Activated CD4-positive, alpha-beta T cell treated with anti-CD3 and anti-CD28 coated beads for 36 hours (primary cell): ENCODE measurements around the gene FAAP24. TPM values are rescaled to one million over a fixed set of nuclear protein-coding genes. Genes with fewer than 3 reads are reported as not detected.
"Not testable (repeated sequence)": the region's sequence is repeated elsewhere in the genome, so short reads cannot be mapped to it uniquely, and the experiment has no call there.

Experiments
- ATAC-seq: fragments of 200-7000 bp; cut with Tn5 transposase; one replicate; pipeline ENCODE4 v1.10.0; 2021; ENCODE audit warnings: mild to moderate bottlenecking, moderate library complexity
- CTCF ChIA-PET: fragments of 350-600 bp; sonication (Branson Sonifier 250); formaldehyde crosslinking; loops from one replicate; lab custom pipeline; 2021; ENCODE audit warnings: antibody characterized with exemption; lab: Charles Lee
- POLR2A ChIA-PET: fragments of 350-600 bp; sonication (Branson Sonifier 250); formaldehyde crosslinking; loops from one replicate; lab custom pipeline; 2021; ENCODE audit warnings: antibody characterized with exemption, inconsistent platforms; lab: Charles Lee
- DNase-seq: peaks from one replicate; pipeline ENCODE4 v3.0.0-alpha.2; 2020
- H3K27ac Mint-ChIP-seq: one replicate; pipeline ENCODE4 v1.8.0; 2021; ENCODE audit warnings: mixed read lengths
- H3K27me3 Mint-ChIP-seq: one replicate; pipeline ENCODE4 v1.8.0; 2021; ENCODE audit warnings: mixed read lengths
- H3K36me3 Mint-ChIP-seq: one replicate; pipeline ENCODE4 v1.8.0; 2021; ENCODE audit warnings: low read depth, mixed read lengths
- H3K4me1 Mint-ChIP-seq: one replicate; pipeline ENCODE4 v1.8.0; 2021; ENCODE audit warnings: mixed read lengths
- H3K4me3 Mint-ChIP-seq: one replicate; pipeline ENCODE4 v1.8.0; 2021; ENCODE audit warnings: mild to moderate bottlenecking, moderate library complexity, mixed read lengths
- H3K9me3 Mint-ChIP-seq: one replicate; pipeline ENCODE4 v1.8.0; 2021; ENCODE audit warnings: low read depth, mixed read lengths
- intact Hi-C, 2 experiments: fragments of 100-400 bp; cut with DNase I in 1 of 2; cut with micrococcal nuclease in 1 of 2; formaldehyde crosslinking; loops; one replicate each; pipeline versions ENCODE4 v1.14.2 to v1.15.1; 2022 to 2024; cut with DNase I, micrococcal nuclease
- total RNA-seq, 2 experiments: library from RNA; stranded (reverse); gene quantifications; one replicate each; pipeline ENCODE4 v1.2.3, GENCODE V29; 2021

FAAP24 gene, protein sequence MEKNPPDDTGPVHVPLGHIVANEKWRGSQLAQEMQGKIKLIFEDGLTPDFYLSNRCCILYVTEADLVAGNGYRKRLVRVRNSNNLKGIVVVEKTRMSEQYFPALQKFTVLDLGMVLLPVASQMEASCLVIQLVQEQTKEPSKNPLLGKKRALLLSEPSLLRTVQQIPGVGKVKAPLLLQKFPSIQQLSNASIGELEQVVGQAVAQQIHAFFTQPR
- 10 to 100 TPM in 1 of 2 experiments, 1 to 10 TPM in 1; 8.9 to 11.9 TPM for total RNA-seq

DNA sequence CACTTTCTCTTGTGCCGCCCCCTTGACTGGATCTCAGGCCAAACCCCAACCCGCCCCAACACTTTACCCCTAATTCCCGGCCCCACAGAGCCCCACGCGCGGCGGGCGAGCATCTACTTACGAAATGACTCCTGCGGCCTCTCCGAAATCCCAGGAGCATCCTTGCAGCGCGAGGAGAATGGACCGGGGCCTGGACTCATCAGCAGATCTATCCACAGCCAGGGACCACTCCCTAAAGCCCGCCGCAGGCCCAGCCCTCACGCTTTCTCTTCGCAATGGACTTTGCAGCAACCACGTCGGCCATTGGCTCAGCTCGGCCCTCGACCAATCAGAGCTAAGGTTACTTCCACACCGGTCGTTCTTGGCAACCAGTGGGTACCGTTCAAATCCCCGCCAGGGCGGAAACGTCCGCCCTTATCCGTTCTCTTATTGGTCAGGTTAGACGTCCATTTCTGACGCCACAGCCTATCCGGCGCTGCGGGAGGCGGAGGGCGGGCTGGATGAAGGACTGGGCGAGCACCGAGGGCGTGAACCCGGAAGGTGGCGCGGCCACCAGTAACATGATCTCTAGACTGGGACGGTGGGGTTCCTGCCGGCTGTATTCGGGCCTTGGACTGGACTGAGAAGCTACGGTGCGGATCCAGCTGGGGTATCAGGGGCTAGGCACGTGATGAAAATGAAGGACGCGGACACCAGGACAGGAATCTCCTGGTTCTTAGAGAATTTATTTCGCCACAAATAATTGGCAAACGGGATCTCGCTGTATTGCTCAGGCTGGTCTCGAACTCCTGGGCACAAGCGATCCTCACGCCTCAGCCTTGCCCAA lies at the start of gene FAAP24, which contains the start of gene CEP89:
Gene FAAP24, plus strand, starts transcription at position 528 of the 826 bp plus-strand sequence. CDS start 955 bp downstream, outside the sequence.
Gene CEP89, minus strand, starts transcription at position 244 of the 826 bp plus-strand sequence. Its CDS starts 84 bp downstream, at position 160.
- CTCF ChIA-PET, result interaction anchor here (0.5 to 1.2 kb wide), 5 partner anchors 116 to 212 kb away, joined by 3 to 4 read pairs (median 3); no protein-coding TSS in a partner anchor
- no peaks in the 10 kb centered on the region for H3K9me3 Mint-ChIP-seq
- H3K36me3 Mint-ChIP-seq, result peaks cover 19% of the 10 kb centered on the region
- H3K27ac Mint-ChIP-seq, result peak within 1 kb of the TSS; percentile 94
- H3K4me1 Mint-ChIP-seq, result peaks cover 11% of the 10 kb centered on the region
- ATAC-seq, result peak; percentile 100
- POLR2A ChIA-PET, result interaction anchor here (0.6 kb wide), 1 partner anchor 18 kb away, joined by 3 read pairs; no protein-coding TSS in a partner anchor
- H3K4me3 Mint-ChIP-seq, result peak within 1 kb of the TSS; percentile 98
- peak; percentile 98 for DNase-seq
- intact Hi-C loops, result loop anchor here (1.0 to 5.0 kb wide), 10 partner anchors 92 to 627 kb away; partner anchors contain the start of genes ANKRD27 (in 2 of the 2), GPATCH1 (in 2 of the 2), RGS9BP (in 2 of the 2) and CEBPG (in 1 of the 2)
- no peaks in the 10 kb centered on the region for H3K27me3 Mint-ChIP-seq

DNA sequence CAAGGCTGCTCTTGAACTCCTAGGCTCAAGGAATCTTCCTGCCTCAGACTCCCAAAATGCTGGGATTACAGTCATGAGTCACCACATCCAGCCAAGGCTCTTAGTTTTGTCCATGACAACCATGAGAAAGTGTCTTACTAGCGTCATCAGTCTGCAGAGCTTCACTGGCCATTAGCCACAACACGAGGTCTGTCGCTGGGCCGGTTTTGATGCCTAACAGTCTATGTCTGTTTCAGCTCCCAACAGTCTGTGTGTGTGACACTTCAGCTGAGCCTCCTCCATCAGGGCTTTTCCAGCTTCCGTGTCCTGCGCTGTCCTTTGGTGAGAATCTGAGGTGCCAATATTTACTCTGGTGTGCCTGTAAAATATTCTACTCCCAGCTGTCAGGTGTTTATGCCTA lies 47.8 kb upstream of the FAAP24 start:
- H3K4me1 Mint-ChIP-seq, result peaks cover 7% of the 10 kb centered on the region
- H3K27me3 Mint-ChIP-seq, result no peaks in the 10 kb centered on the region
- ATAC-seq (no peak), DNase-seq (no peak)
- no peak overlapping the region for H3K4me3 Mint-ChIP-seq
- H3K36me3 Mint-ChIP-seq, result peaks cover 27% of the 10 kb centered on the region
- ChIA-PET POLR2A (no interaction called here), CTCF (no interaction called here)
- intact Hi-C loops, result no loop called here
- peaks cover 3% of the 10 kb centered on the region for H3K9me3 Mint-ChIP-seq
- H3K27ac Mint-ChIP-seq, result no peak overlapping the region

DNA sequence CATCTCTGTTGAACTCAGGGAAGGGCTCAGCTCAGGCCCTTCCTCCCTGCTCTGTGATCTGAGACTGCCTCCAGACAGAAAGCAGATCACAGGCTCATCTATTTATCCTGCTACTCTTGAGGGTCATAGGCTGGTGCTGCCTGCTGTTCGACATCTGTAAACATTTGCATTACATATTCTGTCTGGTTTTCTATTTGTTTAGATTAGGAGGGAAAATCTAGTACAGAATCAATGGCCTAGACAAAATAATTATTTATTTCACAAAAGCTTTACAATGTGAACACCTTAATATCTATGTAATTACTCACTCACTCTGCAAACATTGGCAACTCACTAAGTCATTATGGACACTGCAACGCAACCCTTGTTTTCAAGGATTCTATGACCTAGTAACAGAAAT lies 43.2 kb upstream of the FAAP24 start:
- Mint-ChIP-seq H3K9me3 (peaks cover 3% of the 10 kb centered on the region), H3K27ac (no peak overlapping the region), H3K36me3 (peaks cover 40% of the 10 kb centered on the region), H3K4me3 (no peak overlapping the region), H3K27me3 (no peaks in the 10 kb centered on the region), H3K4me1 (no peaks in the 10 kb centered on the region)
- CTCF ChIA-PET, result no interaction called here
- POLR2A ChIA-PET, result no interaction called here
- ATAC-seq (no peak), DNase-seq (no peak)
- intact Hi-C loops, result no loop called here

DNA sequence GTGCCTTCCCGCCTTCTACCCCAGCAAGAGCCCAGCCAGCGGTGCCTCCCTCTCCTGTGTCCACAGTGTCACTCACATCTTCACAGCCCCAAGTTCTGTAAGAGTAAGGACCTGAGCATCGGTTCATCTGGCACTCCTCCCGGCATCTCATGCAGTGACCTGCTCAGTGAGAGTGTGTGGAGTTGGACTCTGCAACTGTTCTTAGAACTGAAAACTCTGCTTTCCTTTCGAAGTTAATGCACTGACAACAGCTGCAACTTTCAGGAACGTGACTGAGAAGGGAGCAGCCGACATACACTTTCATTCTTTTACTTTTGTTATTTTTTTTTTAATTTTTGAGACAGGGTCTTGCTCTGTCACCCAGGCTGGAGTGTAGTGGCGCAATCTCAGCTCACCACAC lies 41.5 kb upstream of the FAAP24 start:
- Mint-ChIP-seq H3K36me3 (peaks cover 44% of the 10 kb centered on the region), H3K27ac (no peak overlapping the region)

DNA sequence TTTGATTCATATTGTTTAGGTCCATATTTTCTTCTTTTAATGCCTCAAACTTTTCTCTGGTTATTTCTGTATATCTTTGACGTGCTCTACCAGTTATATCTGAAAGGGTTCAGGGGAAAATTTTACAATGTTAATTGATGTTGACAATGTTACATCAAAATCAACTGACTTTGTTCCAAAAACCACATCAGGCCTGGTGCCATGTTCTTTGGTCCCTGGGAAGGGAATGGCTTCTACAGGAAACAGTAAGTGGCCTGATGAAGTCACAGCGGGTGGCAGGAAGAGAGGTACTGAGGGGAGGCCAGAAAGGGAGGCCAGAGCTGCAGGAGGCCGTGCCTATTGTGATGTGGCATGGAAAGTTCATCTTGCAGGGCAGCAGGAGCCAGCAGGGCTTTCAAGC lies 38.5 kb upstream of the FAAP24 start:
- POLR2A ChIA-PET, result no interaction called here
- Mint-ChIP-seq H3K27ac (no peak overlapping the region), H3K27me3 (no peaks in the 10 kb centered on the region), H3K9me3 (no peaks in the 10 kb centered on the region), H3K4me1 (no peaks in the 10 kb centered on the region), H3K36me3 (peaks cover 42% of the 10 kb centered on the region), H3K4me3 (no peak overlapping the region)
- CTCF ChIA-PET, result no interaction called here
- ATAC-seq, result no peak
- no peak for DNase-seq
- intact Hi-C loops, result no loop called here

More for the DNA sequence above, 41.5 kb upstream of the FAAP24 start:
- intact Hi-C loops, result no loop called here
- DNase-seq (no peak), ATAC-seq (no peak)
- ChIA-PET CTCF (no interaction called here), POLR2A (no interaction called here)
- H3K27me3 Mint-ChIP-seq, result no peaks in the 10 kb centered on the region
- peaks cover 3% of the 10 kb centered on the region for H3K9me3 Mint-ChIP-seq
- no peaks in the 10 kb centered on the region for H3K4me1 Mint-ChIP-seq
- H3K4me3 Mint-ChIP-seq, result no peak overlapping the region

DNA sequence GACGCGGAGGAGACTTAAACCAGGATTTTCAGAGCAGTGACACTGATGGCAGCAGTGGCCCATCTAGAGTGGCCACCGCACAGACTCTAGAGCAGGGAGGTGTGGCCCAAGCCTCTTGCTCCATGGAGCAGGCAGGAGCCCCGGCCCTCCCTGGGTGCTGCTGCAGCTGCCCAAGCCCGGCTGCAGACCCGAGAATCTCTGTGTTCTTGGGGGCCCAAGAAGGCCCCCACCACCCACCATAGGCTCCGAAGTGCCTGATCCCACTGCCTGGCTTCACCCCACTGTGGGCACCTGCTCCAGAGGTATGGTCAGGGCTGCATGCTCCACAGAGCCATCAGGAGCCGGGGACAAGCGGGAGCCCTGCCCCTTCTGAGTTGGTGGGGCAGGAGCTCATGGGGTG lies 36.4 kb upstream of the FAAP24 start:
- ATAC-seq (no peak), DNase-seq (no peak)
- Mint-ChIP-seq H3K27ac (no peak overlapping the region), H3K9me3 (no peaks in the 10 kb centered on the region), H3K4me3 (no peak overlapping the region), H3K36me3 (peaks cover 26% of the 10 kb centered on the region), H3K27me3 (no peaks in the 10 kb centered on the region), H3K4me1 (no peaks in the 10 kb centered on the region)
- ChIA-PET POLR2A (no interaction called here), CTCF (no interaction called here)
- intact Hi-C loops, result no loop called here

DNA sequence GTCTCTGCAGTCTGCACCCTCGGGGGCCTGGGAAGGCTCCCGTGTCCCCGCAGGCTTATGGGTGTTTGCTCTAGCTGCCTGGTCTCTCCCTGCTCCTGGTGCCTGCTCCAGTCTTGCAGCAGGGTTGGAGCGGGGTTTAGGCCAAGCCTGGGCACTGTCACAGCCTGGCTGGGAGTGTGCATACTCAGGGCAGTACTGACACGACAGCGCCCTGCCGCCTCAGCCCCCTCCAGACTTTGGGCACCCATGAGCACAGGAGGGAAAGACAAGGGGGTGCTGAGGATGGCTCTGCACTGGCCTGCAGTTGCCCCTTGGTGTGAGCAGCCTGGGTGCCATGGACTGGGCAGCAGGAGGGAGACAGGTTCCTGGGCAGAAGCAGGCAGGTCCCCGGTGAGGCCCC lies 36.0 kb upstream of the FAAP24 start:
- intact Hi-C loops, result no loop called here
- POLR2A ChIA-PET, result no interaction called here
- DNase-seq (no peak), ATAC-seq (no peak)
- no peaks in the 10 kb centered on the region for H3K9me3 Mint-ChIP-seq
- no peak overlapping the region for H3K4me3 Mint-ChIP-seq
- no peak overlapping the region for H3K27ac Mint-ChIP-seq
- H3K36me3 Mint-ChIP-seq, result peaks cover 23% of the 10 kb centered on the region
- no peaks in the 10 kb centered on the region for H3K4me1 Mint-ChIP-seq
- CTCF ChIA-PET, result no interaction called here
- H3K27me3 Mint-ChIP-seq, result no peaks in the 10 kb centered on the region

DNA sequence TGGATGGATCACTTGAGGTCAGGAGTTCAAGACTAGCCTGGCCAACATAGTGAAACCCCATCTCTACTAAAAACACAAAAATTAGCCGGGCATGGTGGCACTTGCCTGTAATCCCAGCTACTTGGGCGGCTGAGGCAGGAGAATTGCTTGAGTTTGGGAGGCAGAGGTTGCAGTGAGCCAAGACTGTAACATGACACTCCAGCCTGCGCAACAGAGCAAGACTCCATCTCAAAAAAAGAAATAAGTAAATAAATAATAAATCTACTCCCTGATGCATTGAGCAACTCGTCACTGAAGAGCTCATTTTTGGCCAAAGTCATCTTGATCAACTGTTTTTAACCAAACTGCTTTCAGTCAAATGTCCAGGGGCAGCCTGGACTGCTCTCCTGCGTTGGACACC lies 30.8 kb upstream of the FAAP24 start:
- peaks cover 34% of the 10 kb centered on the region for H3K36me3 Mint-ChIP-seq

DNA sequence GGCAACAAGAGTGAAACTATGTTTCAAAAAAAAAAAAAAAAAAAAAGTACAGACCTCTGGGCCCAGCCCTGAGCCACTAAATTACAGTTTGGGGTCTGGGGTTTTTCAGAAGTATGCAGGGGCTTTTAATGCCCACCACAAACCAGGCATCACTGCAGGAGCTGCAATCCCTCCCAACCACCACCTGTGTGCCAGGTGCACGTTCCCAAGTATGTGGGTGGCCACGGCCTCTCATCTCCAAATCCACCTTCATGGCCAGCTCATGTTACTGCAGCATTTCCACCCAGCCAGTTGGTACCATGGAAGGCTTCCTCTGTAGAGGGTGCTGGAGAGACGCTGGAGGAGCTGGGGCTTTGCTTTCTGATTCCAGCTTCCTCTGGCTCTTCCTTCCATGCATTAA lies 26.8 kb upstream of the FAAP24 start:
- Mint-ChIP-seq H3K27ac (no peak overlapping the region), H3K4me3 (no peak overlapping the region), H3K27me3 (no peaks in the 10 kb centered on the region), H3K4me1 (no peaks in the 10 kb centered on the region), H3K36me3 (peaks cover 51% of the 10 kb centered on the region), H3K9me3 (peaks cover 3% of the 10 kb centered on the region)
- DNase-seq, result no peak
- ChIA-PET CTCF (interaction anchor here (0.6 kb wide), 3 partner anchors 27 to 312 kb away, joined by 3 to 4 read pairs (median 3); no protein-coding TSS in a partner anchor), POLR2A (no interaction called here)
- intact Hi-C loops, result no loop called here
- no peak for ATAC-seq

More for the DNA sequence above, 30.8 kb upstream of the FAAP24 start:
- H3K9me3 Mint-ChIP-seq, H3K4me1 Mint-ChIP-seq, DNase-seq, H3K27ac Mint-ChIP-seq, CTCF ChIA-PET, H3K4me3 Mint-ChIP-seq, POLR2A ChIA-PET, H3K27me3 Mint-ChIP-seq, ATAC-seq, intact Hi-C loops: not testable (repeated sequence)

DNA sequence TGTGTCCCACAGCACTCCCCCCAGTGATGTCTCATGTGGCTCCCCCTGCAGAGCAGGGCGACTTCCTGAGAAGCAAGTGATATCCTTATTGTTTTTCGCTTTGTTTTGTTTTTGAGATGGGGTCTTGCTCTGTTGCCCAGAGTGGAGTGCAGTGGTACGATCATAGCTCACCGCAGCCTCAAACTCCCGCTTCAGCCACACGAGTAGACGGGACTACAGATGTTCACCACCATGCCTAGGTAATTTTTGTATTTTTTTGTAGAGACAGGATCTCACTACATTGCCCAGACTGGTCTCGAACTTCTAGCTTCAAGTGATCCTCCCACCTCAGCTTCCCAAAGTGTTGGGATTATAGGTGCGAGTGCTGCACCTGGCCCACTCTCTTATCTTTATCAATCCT lies 5.3 kb upstream of the FAAP24 start:
- no peaks in the 10 kb centered on the region for H3K27me3 Mint-ChIP-seq
- intact Hi-C loops, result no loop called here
- no peaks in the 10 kb centered on the region for H3K9me3 Mint-ChIP-seq
- POLR2A ChIA-PET, result no interaction called here
- H3K36me3 Mint-ChIP-seq, result peaks cover 19% of the 10 kb centered on the region
- H3K27ac Mint-ChIP-seq, result no peak overlapping the region
- H3K4me1 Mint-ChIP-seq, result peaks cover 8% of the 10 kb centered on the region
- H3K4me3 Mint-ChIP-seq, result no peak overlapping the region
- CTCF ChIA-PET, result interaction anchor here (1.0 kb wide), 1 partner anchor 9 kb away, joined by 3 read pairs; no protein-coding TSS in a partner anchor
- no peak for ATAC-seq
- no peak for DNase-seq

DNA sequence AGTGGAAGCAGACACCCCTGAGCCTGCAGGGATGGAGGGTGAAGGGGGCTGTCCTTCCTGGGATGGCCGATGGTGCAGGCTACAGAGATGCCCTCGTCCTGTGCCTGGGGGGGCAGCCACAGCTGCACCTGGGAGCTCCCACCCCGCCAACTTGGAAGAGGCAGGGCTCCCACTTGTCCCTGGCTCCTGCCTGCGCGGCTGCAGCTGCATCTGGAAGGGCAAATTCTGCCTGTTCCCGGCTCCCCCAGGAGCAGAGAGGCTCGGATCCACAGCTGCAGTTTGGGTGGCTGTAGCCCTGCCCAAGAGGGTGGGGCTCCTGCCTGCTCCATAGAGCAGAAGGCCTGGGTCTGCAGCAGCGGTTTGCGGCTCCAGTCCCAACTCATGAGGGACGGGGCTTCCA lies 2.5 kb upstream of the FAAP24 start:
- ATAC-seq, result no peak
- no peak for DNase-seq
- peaks cover 9% of the 10 kb centered on the region for H3K36me3 Mint-ChIP-seq
- H3K27ac Mint-ChIP-seq, result no peak overlapping the region
- intact Hi-C loops, result no loop called here
- POLR2A ChIA-PET, result no interaction called here
- H3K4me3 Mint-ChIP-seq, result peak overlapping the region; percentile 38
- CTCF ChIA-PET, result interaction anchor here (0.8 kb wide), 1 partner anchor 370 kb away, joined by 4 read pairs; no protein-coding TSS in a partner anchor
- peaks cover 11% of the 10 kb centered on the region for H3K4me1 Mint-ChIP-seq
- H3K27me3 Mint-ChIP-seq, result no peaks in the 10 kb centered on the region
- H3K9me3 Mint-ChIP-seq, result no peaks in the 10 kb centered on the region
